Hepatocyte (in vitro differentiated cells): Measurements from ENCODE around the gene MPDZ. TPM values are rescaled to one million over a fixed set of nuclear protein-coding genes. Genes with fewer than 3 reads are reported as not detected.

ENCODE experiments used
- DNase-seq: peaks from one replicate; pipeline ENCODE4 v3.0.0-alpha.2; 2016; ENCODE audit warnings: low spot score
- H2AFZ ChIP-seq: fragments of 200-600 bp; sonication (generic); 2 replicates; pipeline ENCODE4 v1.6.0; 2016; ENCODE audit warnings: antibody characterized with exemption, mild to moderate bottlenecking
- H3K27ac ChIP-seq: fragments of 200-600 bp; sonication (generic); 2 replicates; pipeline ENCODE4 v1.5.1; 2016; ENCODE audit warnings: mild to moderate bottlenecking
- H3K27me3 ChIP-seq: fragments of 200-600 bp; sonication (generic); 2 replicates; pipeline ENCODE4 v1.6.1; 2016
- H3K36me3 ChIP-seq: fragments of 200-600 bp; sonication (generic); replicated peaks from 2 replicates; pipeline ENCODE4 v1.5.1; 2016; ENCODE audit warnings: low read depth; ENCODE audit not compliant: insufficient read depth
- H3K4me1 ChIP-seq: fragments of 200-600 bp; sonication (generic); 2 replicates; pipeline ENCODE4 v1.5.1; 2016; ENCODE audit warnings: mild to moderate bottlenecking, moderate library complexity; ENCODE audit not compliant: insufficient read depth
- H3K4me2 ChIP-seq: fragments of 200-600 bp; sonication (generic); 2 replicates; pipeline ENCODE4 v1.6.0; 2016
- H3K4me3 ChIP-seq: fragments of 200-600 bp; sonication (generic); 2 replicates; pipeline ENCODE4 v1.5.1; 2016; ENCODE audit warnings: mild to moderate bottlenecking
- H3K79me2 ChIP-seq: fragments of 200-600 bp; sonication (generic); 2 replicates; pipeline ENCODE4 v1.6.0; 2017; ENCODE audit warnings: mild to moderate bottlenecking
- H3K9me2 ChIP-seq: fragments of 200-600 bp; sonication (generic); replicated peaks from 2 replicates; pipeline ENCODE4 v1.6.0; 2017; ENCODE audit warnings: mild to moderate bottlenecking; ENCODE audit not compliant: insufficient read depth
- H3K9me3 ChIP-seq: fragments of 200-600 bp; sonication (generic); 2 replicates; pipeline ENCODE4 v1.5.1; 2016; ENCODE audit warnings: low read depth, mild to moderate bottlenecking
- H4K20me1 ChIP-seq: fragments of 200-600 bp; sonication (generic); 2 replicates; pipeline ENCODE4 v1.6.0; 2016; ENCODE audit warnings: mild to moderate bottlenecking; ENCODE audit not compliant: insufficient read depth, poor library complexity, severe bottlenecking
- EZH2 ChIP-seq: fragments of 200-600 bp; sonication (generic); IDR thresholded peaks from 2 replicates; pipeline ENCODE4 v1.6.1; 2016; ENCODE audit warnings: antibody characterized with exemption, mild to moderate bottlenecking, borderline replicate concordance
- EZH2phosphoT487 ChIP-seq: fragments of 200-600 bp; sonication (generic); IDR thresholded peaks from one replicate; pipeline ENCODE4 v1.6.1; 2018; ENCODE audit warnings: antibody characterized with exemption, mild to moderate bottlenecking, low read depth, moderate library complexity; ENCODE audit not compliant: unreplicated experiment, severe bottlenecking
- WGBS: methylation state at CpG from one replicate; pipeline ENCODE4 v1.1.6; 2016; ENCODE audit warnings: low lambda C conversion rate; ENCODE audit errors: missing lambda C conversion rate; 5-methylcytosine and 5-hydroxymethylcytosine counted together
- polyA plus RNA-seq: library from polyadenylated mRNA; unstranded; fragments of >200 nt; fragmentation: Nextera tagmentation; extraction: Ambion mirVana; gene quantifications from 2 replicates; pipeline ENCODE4 v1.2.1, GENCODE V29; 2016
- total RNA-seq: library from RNA; depleted of rRNA; stranded (reverse); fragments of >200 nt; gene quantifications from 2 replicates; pipeline ENCODE4 v1.2.3, GENCODE V29; 2014
- TF ChIP-seq, protein P1 (sequence below): fragments of 200-600 bp; sonication (generic); IDR thresholded peaks from 2 replicates; pipeline ENCODE4 v1.5.1; 2016; ENCODE audit warnings: antibody characterized with exemption, mild to moderate bottlenecking; ENCODE audit not compliant: poor library complexity

Gene MPDZ
- total and polyA plus RNA-seq, 2 experiments from 2014 or later = 16.7 to 45.5 TPM

DNA sequence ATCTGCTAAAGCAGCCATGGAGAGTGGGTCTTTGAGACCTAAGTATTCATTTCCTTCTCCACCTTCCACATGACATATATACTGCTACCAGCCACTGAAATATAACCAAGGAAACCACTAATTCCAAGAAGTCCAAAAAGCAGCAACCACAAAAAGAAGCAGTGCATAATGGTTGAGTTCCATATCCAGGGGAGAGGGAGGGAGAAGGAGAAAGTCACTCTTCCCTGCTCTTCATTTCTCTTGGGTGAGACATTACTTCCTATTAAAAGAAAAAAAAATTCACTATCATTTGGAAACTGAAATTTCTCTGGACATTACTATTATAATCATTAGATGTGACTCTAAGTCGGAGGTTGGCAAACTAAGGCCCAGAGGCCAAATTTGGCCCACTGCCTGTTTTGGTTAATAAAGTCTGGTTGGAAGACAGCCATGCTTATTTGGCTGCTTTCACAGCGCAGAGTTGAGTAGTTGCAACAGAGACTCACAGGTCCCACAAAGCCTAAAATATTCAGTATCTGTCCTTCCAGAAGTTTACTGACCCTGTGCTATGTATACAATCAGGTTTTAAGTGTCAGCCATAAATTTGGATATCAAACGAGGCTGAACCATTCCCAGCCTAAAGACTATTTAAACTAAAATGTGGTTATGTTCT, 168.6 kb downstream of the MPDZ start:
- 44% methylated on average over 3 of the region's 3 CpGs for WGBS
- Histone ChIP-seq H3K36me3 (no peaks in the 10 kb centered on the region), H3K4me3 (no peak overlapping the region), H3K4me1 (no peaks in the 10 kb centered on the region), H2AFZ (no peak overlapping the region), H3K79me2 (no peaks in the 10 kb centered on the region), H4K20me1 (no peaks in the 10 kb centered on the region), H3K4me2 (no peak overlapping the region), H3K27ac (no peak overlapping the region), H3K9me3 (no peaks in the 10 kb centered on the region), H3K27me3 (no peaks in the 10 kb centered on the region), H3K9me2 (no peaks in the 10 kb centered on the region)
- TF ChIP-seq, protein P1, sequence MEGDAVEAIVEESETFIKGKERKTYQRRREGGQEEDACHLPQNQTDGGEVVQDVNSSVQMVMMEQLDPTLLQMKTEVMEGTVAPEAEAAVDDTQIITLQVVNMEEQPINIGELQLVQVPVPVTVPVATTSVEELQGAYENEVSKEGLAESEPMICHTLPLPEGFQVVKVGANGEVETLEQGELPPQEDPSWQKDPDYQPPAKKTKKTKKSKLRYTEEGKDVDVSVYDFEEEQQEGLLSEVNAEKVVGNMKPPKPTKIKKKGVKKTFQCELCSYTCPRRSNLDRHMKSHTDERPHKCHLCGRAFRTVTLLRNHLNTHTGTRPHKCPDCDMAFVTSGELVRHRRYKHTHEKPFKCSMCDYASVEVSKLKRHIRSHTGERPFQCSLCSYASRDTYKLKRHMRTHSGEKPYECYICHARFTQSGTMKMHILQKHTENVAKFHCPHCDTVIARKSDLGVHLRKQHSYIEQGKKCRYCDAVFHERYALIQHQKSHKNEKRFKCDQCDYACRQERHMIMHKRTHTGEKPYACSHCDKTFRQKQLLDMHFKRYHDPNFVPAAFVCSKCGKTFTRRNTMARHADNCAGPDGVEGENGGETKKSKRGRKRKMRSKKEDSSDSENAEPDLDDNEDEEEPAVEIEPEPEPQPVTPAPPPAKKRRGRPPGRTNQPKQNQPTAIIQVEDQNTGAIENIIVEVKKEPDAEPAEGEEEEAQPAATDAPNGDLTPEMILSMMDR = no peak
- TF ChIP-seq EZH2 (no peak), EZH2phosphoT487 (no peak)
- DNase-seq = no peak

DNA sequence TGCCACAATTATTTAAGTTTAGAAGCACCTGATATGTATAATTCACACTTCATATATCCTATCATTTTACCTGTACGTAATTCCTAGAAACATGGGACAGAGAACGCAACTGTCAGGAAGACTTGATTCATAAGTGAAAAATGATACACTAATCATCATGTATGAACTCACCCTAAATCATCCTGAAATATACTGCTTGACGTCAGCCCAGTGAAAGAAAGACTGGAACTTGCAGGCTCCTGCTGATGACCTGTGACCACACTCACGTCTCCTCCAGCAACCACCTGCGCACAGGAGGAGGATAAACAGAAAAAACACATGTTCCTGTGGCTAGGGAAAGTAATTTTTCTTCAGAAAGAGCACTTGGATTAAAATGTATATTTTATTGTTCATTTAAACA, 169.7 kb downstream of the MPDZ start:
- no peak overlapping the region for H3K4me2 ChIP-seq
- DNase-seq = no peak
- H4K20me1 ChIP-seq = no peaks in the 10 kb centered on the region
- TF ChIP-seq EZH2 (no peak), EZH2phosphoT487 (no peak)
- TF ChIP-seq, protein P1 = no peak
- no peaks in the 10 kb centered on the region for H3K27me3 ChIP-seq
- H3K36me3 ChIP-seq = no peaks in the 10 kb centered on the region
- no peak overlapping the region for H3K27ac ChIP-seq
- H2AFZ ChIP-seq = no peak overlapping the region
- H3K9me2 ChIP-seq = no peaks in the 10 kb centered on the region
- no peaks in the 10 kb centered on the region for H3K79me2 ChIP-seq
- no peaks in the 10 kb centered on the region for H3K4me1 ChIP-seq
- H3K9me3 ChIP-seq = no peaks in the 10 kb centered on the region
- H3K4me3 ChIP-seq = no peak overlapping the region
- WGBS = 88% methylated on average over 5 of the region's 5 CpGs

DNA sequence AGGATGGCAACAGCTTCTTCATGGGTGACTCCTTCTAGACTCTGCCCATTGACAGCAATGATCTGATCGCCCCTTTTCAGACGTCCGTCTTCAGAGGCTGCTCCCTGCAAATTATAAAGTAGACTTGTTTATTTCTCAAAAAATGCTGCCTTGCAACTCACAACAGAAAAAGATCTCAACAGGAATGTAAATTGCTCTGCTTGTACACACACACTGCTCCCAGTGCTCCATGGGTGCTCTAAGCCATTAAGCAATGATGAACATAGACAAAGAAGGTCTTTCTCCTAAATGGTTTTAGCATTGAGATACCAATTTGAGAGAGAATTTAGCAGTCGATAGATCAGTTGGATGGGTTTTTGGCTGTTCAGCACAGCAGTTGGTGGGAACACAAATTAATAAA, 172.5 kb downstream of the MPDZ start:
- Histone ChIP-seq H4K20me1 (no peaks in the 10 kb centered on the region), H3K9me3 (no peaks in the 10 kb centered on the region), H3K4me1 (no peaks in the 10 kb centered on the region), H3K36me3 (no peaks in the 10 kb centered on the region), H3K4me2 (no peak overlapping the region), H3K27ac (no peak overlapping the region), H3K4me3 (no peak overlapping the region), H3K27me3 (no peaks in the 10 kb centered on the region), H3K79me2 (no peaks in the 10 kb centered on the region), H2AFZ (no peak overlapping the region), H3K9me2 (no peaks in the 10 kb centered on the region)
- WGBS = 95% methylated on average over 4 of the region's 4 CpGs
- TF ChIP-seq, protein P1 = no peak
- no peak for TF ChIP-seq EZH2phosphoT487
- no peak for TF ChIP-seq EZH2
- no peak for DNase-seq
